HK-2 (cell line): ENCODE measurements around the gene CLCN6.
A peak's percentile ranks its signal among the peaks of the same experiment; 100 is the strongest.

ENCODE experiments used
- DNase-seq: peaks from one replicate; pipeline ENCODE4 v3.0.0-alpha.2; 2018; ENCODE audit not compliant: unreplicated experiment

The CLCN6 gene

GRCh38 chr1:11855430-11855829 is 49.4 kb downstream of the CLCN6 start:
- DNase-seq = no peak

- DNase-seq = no peak
These were observed 50.7 kb downstream of the CLCN6 start for GRCh38 chr1:11856698-11857097.

- no peak for DNase-seq
These were observed 51.3 kb downstream of the CLCN6 start for GRCh38 chr1:11857164-11857851.

- DNase-seq = no peak
These were observed 52.2 kb downstream of the CLCN6 start for GRCh38 chr1:11858158-11858557.

- no peak for DNase-seq
These were observed 52.6 kb downstream of the CLCN6 start, which contains the start of gene NPPB for GRCh38 chr1:11858613-11858967. Gene NPPB (minus strand): TSS chr1:11858945. CDS start chr1:11858833, 112 bp downstream.

- DNase-seq = peak; percentile 82
These were observed 53.2 kb downstream of the CLCN6 start for GRCh38 chr1:11858968-11859871.

GRCh38 chr1:11860083-11860482 is 54.1 kb downstream of the CLCN6 start:
- DNase-seq = no peak

- DNase-seq = no peak
These were observed 54.6 kb downstream of the CLCN6 start for GRCh38 chr1:11860587-11860986.

GRCh38 chr1:11862890-11863289 is 56.9 kb downstream of the CLCN6 start:
- peak; percentile 33 for DNase-seq

- DNase-seq = no peak
These were observed 62.5 kb downstream of the CLCN6 start for GRCh38 chr1:11868331-11868980.

- DNase-seq = no peak
These were observed 63.1 kb downstream of the CLCN6 start for GRCh38 chr1:11869104-11869503.

GRCh38 chr1:11869650-11870207 is 63.7 kb downstream of the CLCN6 start:
- DNase-seq = no peak

- DNase-seq = no peak
These were observed 66.6 kb downstream of the CLCN6 start for GRCh38 chr1:11872545-11872944.

GRCh38 chr1:11873395-11874257 is 67.6 kb downstream of the CLCN6 start:
- no peak for DNase-seq

GRCh38 chr1:11874258-11874562 is 68.2 kb downstream of the CLCN6 start:
- no peak for DNase-seq

GRCh38 chr1:11874624-11875023 is 68.6 kb downstream of the CLCN6 start:
- no peak for DNase-seq

- DNase-seq = no peak
These were observed 69.1 kb downstream of the CLCN6 start for GRCh38 chr1:11875094-11875493.

GRCh38 chr1:11877074-11877473 is 71.1 kb downstream of the CLCN6 start:
- DNase-seq = no peak

- DNase-seq = no peak
These were observed 72.3 kb downstream of the CLCN6 start for GRCh38 chr1:11878081-11878890.

GRCh38 chr1:11878891-11879190 is 72.8 kb downstream of the CLCN6 start:
- DNase-seq = no peak
